ENCODE measurements around the gene FRY.

DNA sequence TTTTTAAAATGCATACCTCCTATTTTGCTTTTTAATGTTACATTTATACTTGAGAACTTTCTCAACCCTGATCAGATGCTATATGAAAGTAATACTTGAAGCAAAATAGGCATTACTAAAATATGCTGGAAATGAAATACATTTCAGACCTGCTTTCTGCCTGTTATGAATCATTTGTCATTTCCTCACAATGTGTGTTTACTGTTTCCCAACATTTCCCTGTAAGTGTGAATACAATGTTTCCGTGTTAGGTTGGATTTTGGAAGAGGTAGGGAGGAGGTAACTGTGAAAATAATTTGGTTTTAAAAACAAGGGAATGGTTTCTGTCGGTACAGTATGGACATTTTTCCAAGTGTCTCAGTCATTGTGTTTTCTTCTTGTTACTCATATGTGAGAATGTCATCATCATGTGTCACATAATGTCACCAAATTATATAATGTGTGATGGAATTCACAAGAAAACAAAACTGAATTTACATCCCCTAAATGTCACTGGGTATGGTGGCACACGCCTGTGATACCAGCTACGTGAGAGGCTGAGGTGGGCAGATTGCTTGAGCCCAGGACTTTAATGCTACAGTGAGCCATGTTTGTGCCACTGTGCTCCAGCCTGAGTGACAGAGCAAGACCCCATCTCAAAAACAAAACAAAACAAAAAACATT lies 240.6 kb downstream of the FRY start:
- TF ChIP-seq YY1 (IDR thresholded peaks at IDR 0.05; ENCODE audit: low read depth) (no peak), RAD21 (IDR thresholded peaks at IDR 0.05; ENCODE audit: low read depth) (no peak), TCF12 (IDR thresholded peaks at IDR 0.05; ENCODE audit: low read depth) (no peak), ZBTB7A (IDR thresholded peaks at IDR 0.05; ENCODE audit: low read depth) (no peak), TAF1 (IDR thresholded peaks at IDR 0.05; ENCODE audit: low read depth) (no peak), CEBPB (IDR thresholded peaks at IDR 0.05) (no peak), CREB1 (IDR thresholded peaks at IDR 0.05; ENCODE audit: low read depth) (no peak)
- TF ChIP-seq, protein P1, sequence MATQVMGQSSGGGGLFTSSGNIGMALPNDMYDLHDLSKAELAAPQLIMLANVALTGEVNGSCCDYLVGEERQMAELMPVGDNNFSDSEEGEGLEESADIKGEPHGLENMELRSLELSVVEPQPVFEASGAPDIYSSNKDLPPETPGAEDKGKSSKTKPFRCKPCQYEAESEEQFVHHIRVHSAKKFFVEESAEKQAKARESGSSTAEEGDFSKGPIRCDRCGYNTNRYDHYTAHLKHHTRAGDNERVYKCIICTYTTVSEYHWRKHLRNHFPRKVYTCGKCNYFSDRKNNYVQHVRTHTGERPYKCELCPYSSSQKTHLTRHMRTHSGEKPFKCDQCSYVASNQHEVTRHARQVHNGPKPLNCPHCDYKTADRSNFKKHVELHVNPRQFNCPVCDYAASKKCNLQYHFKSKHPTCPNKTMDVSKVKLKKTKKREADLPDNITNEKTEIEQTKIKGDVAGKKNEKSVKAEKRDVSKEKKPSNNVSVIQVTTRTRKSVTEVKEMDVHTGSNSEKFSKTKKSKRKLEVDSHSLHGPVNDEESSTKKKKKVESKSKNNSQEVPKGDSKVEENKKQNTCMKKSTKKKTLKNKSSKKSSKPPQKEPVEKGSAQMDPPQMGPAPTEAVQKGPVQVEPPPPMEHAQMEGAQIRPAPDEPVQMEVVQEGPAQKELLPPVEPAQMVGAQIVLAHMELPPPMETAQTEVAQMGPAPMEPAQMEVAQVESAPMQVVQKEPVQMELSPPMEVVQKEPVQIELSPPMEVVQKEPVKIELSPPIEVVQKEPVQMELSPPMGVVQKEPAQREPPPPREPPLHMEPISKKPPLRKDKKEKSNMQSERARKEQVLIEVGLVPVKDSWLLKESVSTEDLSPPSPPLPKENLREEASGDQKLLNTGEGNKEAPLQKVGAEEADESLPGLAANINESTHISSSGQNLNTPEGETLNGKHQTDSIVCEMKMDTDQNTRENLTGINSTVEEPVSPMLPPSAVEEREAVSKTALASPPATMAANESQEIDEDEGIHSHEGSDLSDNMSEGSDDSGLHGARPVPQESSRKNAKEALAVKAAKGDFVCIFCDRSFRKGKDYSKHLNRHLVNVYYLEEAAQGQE (IDR thresholded peaks at IDR 0.05; ENCODE audit: low read depth), result no peak
- TF ChIP-seq, protein P2, sequence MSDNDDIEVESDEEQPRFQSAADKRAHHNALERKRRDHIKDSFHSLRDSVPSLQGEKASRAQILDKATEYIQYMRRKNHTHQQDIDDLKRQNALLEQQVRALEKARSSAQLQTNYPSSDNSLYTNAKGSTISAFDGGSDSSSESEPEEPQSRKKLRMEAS (IDR thresholded peaks at IDR 0.05), result no peak
